ENCODE results near the gene IL1R1.
"Not testable (repeated sequence)": the region's sequence is repeated elsewhere in the genome, so short reads cannot be mapped to it uniquely, and the experiment has no call there.

IL1R1 gene

GRCh38 chr2:102141970-102142828 lies at the start of gene IL1R1:
Gene IL1R1, plus strand, starts transcription at chr2:102142746. Its CDS starts 14,979 bp downstream, at chr2:102157725.
- DNase-seq (peak; percentile 41), ATAC-seq (peak; percentile 41)

DNA sequence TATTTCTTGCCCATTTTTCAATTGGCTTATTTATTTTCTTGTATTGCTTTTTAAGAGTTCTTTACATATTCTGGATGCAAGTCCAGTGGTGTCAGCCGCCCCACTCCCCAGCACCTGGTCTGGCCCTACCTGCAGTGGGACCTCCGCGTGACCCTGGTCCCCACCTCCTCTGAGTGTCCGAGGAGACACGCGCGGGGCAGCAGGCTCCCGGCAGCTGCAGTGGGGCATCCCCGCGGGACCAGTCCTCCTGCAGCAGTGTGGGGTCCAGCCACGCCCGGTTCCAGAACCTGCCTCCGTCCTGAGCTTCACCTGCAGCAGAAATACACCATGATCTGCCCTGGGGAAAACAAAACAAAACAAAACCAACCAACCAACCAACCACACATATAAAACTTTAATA lies 48.9 kb upstream of the IL1R1 start:
- DNase-seq (no peak), ATAC-seq (no peak)

DNA sequence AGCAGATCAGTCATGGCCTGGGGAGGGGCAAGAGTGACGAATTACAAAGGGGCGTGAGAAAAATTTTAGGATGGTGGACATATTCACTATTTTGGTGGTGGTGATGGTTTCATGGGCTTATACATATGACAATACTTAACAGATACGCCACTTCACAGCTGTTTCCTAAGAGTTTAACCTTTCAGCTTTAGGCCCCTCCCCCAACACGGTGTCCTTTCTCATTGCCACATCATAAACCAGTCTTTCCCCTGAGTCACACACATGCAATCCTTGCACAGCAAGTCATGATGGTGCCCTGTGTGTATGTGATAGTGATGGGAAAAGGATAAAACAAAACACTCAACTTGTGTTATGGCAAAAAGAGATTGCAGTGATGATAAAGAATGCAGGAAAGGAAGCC lies 47.6 kb upstream of the IL1R1 start:
- DNase-seq (peak; percentile 54), ATAC-seq (peak; percentile 95)

DNA sequence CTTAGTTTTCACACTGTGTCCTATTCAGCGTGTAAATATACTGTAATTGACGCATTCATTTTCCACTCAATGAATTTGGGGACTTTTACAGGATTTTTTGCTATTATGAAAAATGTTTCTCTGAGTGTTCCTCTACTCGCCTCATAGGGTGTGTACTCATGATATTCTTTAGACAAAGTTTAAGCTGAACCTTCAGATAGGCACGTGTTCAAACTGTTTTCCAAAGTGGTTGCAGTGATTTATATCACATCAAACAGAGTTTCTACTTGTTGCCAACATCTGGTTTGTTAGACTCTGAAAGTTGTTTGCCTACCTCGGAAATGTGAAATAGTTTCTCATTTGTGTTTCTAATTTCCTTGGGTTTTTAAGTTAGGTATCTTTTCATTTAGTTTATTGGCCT lies 46.4 kb upstream of the IL1R1 start:
- ATAC-seq, result no peak
- no peak for DNase-seq

GRCh38 chr2:102098756-102099155 lies 43.8 kb upstream of the IL1R1 start:
- DNase-seq (no peak), ATAC-seq (no peak)

GRCh38 chr2:102099536-102100298 lies 42.8 kb upstream of the IL1R1 start:
- no peak for DNase-seq
- ATAC-seq, result no peak

- ATAC-seq (peak; percentile 69), DNase-seq (no peak)
Observed at GRCh38 chr2:102100371-102101096, 42.0 kb upstream of the IL1R1 start.

DNA sequence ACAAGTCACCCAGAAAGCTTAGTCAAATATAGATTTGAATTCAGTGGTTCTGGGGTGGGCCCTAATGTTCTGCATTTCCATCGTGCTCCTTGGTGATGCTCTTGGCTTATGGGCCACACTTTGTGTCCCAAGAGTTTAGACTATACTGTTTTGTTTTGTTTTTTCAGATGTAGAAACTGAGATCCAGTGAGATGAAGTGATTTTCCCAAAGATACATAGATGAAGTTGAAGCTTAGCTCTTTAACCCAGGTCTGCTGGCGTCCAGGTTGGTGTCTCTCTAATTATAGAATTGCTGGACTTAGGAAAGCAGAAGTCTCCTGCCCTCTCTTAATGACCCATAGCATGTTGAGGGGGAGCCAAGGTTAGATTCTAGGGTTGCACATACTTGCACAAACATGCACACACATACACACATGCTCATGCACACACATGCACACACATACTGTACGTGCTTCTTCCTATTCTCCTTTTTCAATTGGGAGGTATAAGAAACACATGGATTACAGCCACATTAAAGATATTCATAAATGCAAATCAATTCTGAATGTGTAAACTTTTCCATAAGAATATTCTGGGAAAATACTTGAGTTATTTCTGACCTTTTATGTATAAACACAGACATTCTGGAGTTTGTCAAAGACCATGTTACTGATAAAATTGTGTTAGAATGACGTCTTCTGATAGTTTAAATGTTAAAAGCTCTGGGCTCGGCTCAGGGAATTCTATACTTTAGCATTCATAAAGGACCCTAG lies 41.3 kb upstream of the IL1R1 start:
- ATAC-seq (no peak), DNase-seq (no peak)

DNA sequence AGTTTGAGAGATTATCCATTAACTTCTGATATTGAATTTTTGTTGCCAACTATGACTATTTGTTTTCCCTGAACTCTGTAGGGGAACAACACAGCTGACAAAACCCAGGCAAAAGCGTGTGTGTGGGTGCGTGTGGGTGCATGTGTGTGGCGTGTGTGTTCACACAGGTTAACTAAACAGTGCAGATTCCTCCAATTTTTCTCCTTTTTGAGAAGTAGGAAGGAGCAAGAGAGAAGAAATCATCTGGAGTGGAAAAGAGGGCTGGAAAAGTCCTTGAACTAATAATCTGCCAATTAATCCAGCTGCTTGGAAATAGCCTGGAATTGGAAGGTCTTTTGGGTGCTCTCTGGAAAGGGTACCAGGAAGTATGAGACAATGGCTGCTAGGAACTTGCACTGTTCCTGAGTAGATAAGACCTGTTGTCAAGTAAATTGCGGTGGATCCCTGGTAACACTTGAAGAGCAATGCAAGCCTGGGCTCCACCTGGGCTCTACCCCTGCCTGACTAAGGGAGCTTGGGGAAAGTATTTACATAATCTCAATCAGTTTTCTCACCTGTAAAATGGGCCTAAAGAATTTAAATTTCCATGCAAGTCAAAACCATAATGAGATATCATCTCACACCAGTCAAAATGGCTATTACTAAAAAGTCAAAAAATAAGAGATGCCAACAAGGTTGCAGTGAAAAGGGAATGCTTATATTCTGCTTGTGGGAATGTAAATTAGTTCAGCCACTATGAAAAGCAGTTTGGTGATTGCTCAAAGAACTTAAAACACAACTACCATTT lies 40.5 kb upstream of the IL1R1 start:
- no peak for DNase-seq
- no peak for ATAC-seq

- ATAC-seq, DNase-seq: not testable (repeated sequence)
Observed at GRCh38 chr2:102102636-102102948, 40.0 kb upstream of the IL1R1 start.

- DNase-seq, result no peak
- no peak for ATAC-seq
Observed at GRCh38 chr2:102103284-102103683, 39.3 kb upstream of the IL1R1 start.

GRCh38 chr2:102103992-102104871 lies 38.3 kb upstream of the IL1R1 start:
- ATAC-seq (peak; percentile 72), DNase-seq (peak; percentile 72)

DNA sequence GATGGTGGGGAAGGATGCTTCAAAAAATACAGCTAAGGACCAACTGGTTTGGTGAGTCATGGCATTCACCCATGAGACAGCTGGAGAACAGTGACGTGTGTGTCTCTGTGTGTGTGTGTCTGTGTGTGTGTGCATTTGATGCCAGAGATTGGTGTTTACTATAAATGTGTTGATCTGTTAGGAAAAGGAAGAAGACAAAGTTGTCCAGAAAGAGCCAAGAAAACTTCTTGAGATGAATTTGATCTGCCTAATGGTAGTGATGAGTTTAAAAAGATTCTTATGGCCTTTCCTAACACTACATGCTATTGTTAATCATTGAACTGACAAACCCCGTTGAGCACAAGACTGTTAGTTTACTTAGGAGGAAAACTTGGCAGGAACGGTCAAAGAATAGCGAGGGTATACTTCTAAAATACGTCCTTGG lies 36.4 kb upstream of the IL1R1 start:
- ATAC-seq (no peak), DNase-seq (no peak)

DNA sequence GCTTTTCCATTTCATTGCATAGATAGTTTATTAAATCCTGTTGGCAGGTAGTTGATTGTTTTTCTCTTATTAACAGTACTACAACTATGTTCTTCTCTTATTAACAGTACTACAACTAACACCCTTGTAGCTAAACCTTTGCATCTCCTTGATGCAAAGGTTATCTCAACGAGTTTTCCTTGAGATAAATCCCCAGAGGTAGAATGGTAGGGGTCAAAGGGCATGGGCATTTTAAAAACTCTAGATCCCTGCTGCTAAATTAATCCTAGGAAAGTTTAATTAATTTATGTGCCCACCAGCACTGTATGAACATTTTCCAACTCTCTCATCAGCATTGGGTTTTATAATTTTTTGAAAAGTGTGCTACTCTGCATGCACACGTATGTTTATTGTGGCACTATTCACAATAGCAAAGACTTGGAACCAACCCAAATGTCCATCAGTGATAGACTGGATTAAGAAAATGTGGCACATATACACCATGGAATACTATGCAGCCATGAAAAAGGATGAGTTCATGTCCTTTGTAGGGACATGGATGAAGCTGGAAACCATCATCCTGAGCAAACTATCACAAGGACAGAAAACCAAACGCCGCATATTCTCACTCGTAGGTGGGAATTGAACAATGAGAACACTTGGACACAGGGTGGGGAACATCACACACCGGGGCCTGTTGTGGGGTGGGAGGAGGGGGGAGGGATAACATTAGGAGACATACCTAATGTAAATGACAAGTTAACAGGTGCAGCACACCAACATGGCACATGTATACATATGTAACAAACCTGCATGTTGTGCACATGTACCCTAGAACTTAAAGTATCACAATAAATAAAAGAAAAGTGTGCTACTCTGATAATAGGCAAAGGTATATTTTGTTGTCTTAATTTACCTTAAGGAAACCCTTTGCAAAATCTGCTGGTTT lies 35.5 kb upstream of the IL1R1 start:
- ATAC-seq, DNase-seq: not testable (repeated sequence)

- ATAC-seq, result no peak
- DNase-seq, result no peak
Observed at GRCh38 chr2:102107741-102108070, 34.8 kb upstream of the IL1R1 start.

DNA sequence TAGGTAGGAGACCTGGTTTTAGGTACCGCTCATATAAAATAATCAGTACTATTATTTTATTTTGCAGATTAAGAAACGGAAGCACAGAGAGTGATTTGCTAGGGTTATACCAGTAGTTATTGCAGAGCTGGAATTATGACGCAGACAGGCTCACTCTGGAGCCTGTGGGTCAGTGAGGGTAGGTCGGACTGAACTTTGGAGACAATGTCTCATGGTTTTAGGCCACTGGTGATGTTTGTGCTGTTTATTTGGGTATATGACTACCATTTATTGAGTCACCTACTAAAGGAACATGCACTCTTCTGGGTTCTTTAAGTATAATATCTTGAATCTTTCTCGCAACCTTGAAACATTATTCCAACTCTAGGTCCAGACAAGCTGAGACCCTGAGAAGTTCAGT lies 33.5 kb upstream of the IL1R1 start:
- no peak for DNase-seq
- no peak for ATAC-seq

GRCh38 chr2:102110171-102110570 lies 32.4 kb upstream of the IL1R1 start:
- ATAC-seq, result no peak
- no peak for DNase-seq

- peak; percentile 61 for ATAC-seq
- DNase-seq, result no peak
Observed at GRCh38 chr2:102110596-102111334, 31.8 kb upstream of the IL1R1 start.

GRCh38 chr2:102111823-102112222 lies 30.7 kb upstream of the IL1R1 start:
- DNase-seq (no peak), ATAC-seq (no peak)

Data from stimulated activated naive CD8-positive, alpha-beta T cell treated with anti-CD3 and anti-CD28 coated beads, Interleukin-15, Interleukin-2, amounts not matched to agents 100 U/mL and 50 U/mL, for 24 hours (primary cell).